Large intestine (tissue), 3 donors: ENCODE measurements around the gene EPM2A. TPM values are rescaled to one million over a fixed set of nuclear protein-coding genes. Genes with fewer than 3 reads are reported as not detected.

ENCODE experiments used
- DNase-seq, 2 donors: peaks; one replicate each; pipeline versions ENCODE4 v3.0.0 to v3.0.0-alpha.2; 2013
- H3K27ac ChIP-seq: one replicate; pipeline ENCODE4 v1.5.1; 2013; ENCODE audit warnings: low read length
- H3K27me3 ChIP-seq: 2 replicates; pipeline ENCODE4 v1.6.1; 2013; ENCODE audit warnings: low read length; ENCODE audit not compliant: control insufficient read depth, insufficient read depth
- H3K36me3 ChIP-seq: 2 replicates; pipeline ENCODE4 v1.6.1; 2013; ENCODE audit warnings: low read length; ENCODE audit not compliant: control insufficient read depth, insufficient read depth
- H3K4me1 ChIP-seq: one replicate; pipeline ENCODE4 v1.6.1; 2013; ENCODE audit warnings: low read length; ENCODE audit not compliant: control insufficient read depth, insufficient read depth
- H3K4me3 ChIP-seq: one replicate; pipeline ENCODE4 v1.5.1; 2013; ENCODE audit warnings: low read length
- H3K9me3 ChIP-seq: one replicate; pipeline ENCODE4 v1.6.1; 2013; ENCODE audit warnings: mild to moderate bottlenecking, low read depth, low read length, moderate library complexity; ENCODE audit not compliant: control insufficient read depth
- WGBS: methylation state at CpG from one replicate; pipeline ENCODE4 v1.1.5; 2013; ENCODE audit warnings: low lambda C conversion rate; ENCODE audit not compliant: insufficient coverage; 5-methylcytosine and 5-hydroxymethylcytosine counted together
- polyA plus RNA-seq: library from polyadenylated mRNA; unstranded; fragments of 120-200 nt; gene quantifications from one replicate; pipeline ENCODE4 v1.2.1, GENCODE V29; 2013

The EPM2A gene
- polyA plus RNA-seq, 1 donor, result 7.0 TPM

DNA sequence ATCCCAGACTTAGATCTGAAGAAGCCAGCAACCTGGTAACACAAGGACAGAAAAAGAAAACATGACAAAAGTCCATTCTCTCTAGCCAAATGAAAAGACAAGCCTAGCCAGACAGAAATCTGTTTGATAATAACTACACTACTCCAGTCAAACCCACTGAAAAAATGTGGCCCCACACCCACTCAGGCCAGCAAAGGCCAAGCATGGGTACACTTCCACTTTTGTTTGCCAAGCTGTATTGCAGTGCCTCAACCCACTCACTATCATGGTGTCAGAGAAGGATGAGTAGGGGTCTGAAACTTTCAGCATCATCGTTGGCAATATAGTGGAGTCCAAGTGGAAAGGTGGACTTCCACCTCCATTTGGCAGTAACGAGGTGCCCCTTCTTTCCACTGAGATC, 45.8 kb downstream of the EPM2A start:
- Histone ChIP-seq H3K36me3 (no peaks in the 10 kb centered on the region), H3K27me3 (no peaks in the 10 kb centered on the region), H3K4me3 (no peak overlapping the region), H3K4me1 (no peaks in the 10 kb centered on the region), H3K27ac (no peak overlapping the region), H3K9me3 (no peaks in the 10 kb centered on the region)
- WGBS, result no CpG with 5 or more reads among the region's 2 CpGs
- DNase-seq, result no peak

- 100% methylated on average over 1 of the region's 1 CpG for WGBS
- Histone ChIP-seq H3K4me3 (no peak overlapping the region), H3K9me3 (no peaks in the 10 kb centered on the region), H3K27me3 (no peaks in the 10 kb centered on the region), H3K36me3 (no peaks in the 10 kb centered on the region), H3K27ac (no peak overlapping the region), H3K4me1 (no peaks in the 10 kb centered on the region)
- no peak for DNase-seq
Observed at GRCh38 chr6:145688493-145688905, 46.8 kb downstream of the EPM2A start.

- Histone ChIP-seq H3K27me3 (no peaks in the 10 kb centered on the region), H3K9me3 (no peaks in the 10 kb centered on the region), H3K36me3 (no peaks in the 10 kb centered on the region), H3K4me3 (no peak overlapping the region), H3K27ac (no peak overlapping the region), H3K4me1 (no peaks in the 10 kb centered on the region)
- WGBS, result no CpG with 5 or more reads among the region's 2 CpGs
- DNase-seq, result no peak
Observed at GRCh38 chr6:145685932-145686331, 49.4 kb downstream of the EPM2A start.

GRCh38 chr6:145681965-145682364, 53.4 kb downstream of the EPM2A start:
- Histone ChIP-seq H3K4me1 (no peaks in the 10 kb centered on the region), H3K36me3 (no peaks in the 10 kb centered on the region), H3K27ac (no peak overlapping the region), H3K4me3 (no peak overlapping the region), H3K9me3 (no peaks in the 10 kb centered on the region), H3K27me3 (no peaks in the 10 kb centered on the region)
- no peak for DNase-seq
- no CpG with 5 or more reads among the region's 9 CpGs for WGBS

- H3K4me3 ChIP-seq, result no peak overlapping the region
- H3K27me3 ChIP-seq, result no peaks in the 10 kb centered on the region
- H3K27ac ChIP-seq, result no peak overlapping the region
- H3K9me3 ChIP-seq, result no peaks in the 10 kb centered on the region
- no peaks in the 10 kb centered on the region for H3K4me1 ChIP-seq
- no peaks in the 10 kb centered on the region for H3K36me3 ChIP-seq
- no peak for DNase-seq
- no CpG with 5 or more reads among the region's 5 CpGs for WGBS
Observed at GRCh38 chr6:145673504-145673903, 61.8 kb downstream of the EPM2A start.

- Histone ChIP-seq H3K36me3 (no peaks in the 10 kb centered on the region), H3K27me3 (no peaks in the 10 kb centered on the region), H3K4me3 (no peak overlapping the region), H3K27ac (no peak overlapping the region), H3K9me3 (no peaks in the 10 kb centered on the region), H3K4me1 (no peaks in the 10 kb centered on the region)
- no peak for DNase-seq
- WGBS, result no CpG with 5 or more reads among the region's 1 CpG
Observed at GRCh38 chr6:145670311-145670710, 65.0 kb downstream of the EPM2A start.

- Histone ChIP-seq H3K9me3 (no peaks in the 10 kb centered on the region), H3K27ac (no peak overlapping the region), H3K27me3 (no peaks in the 10 kb centered on the region), H3K36me3 (no peaks in the 10 kb centered on the region), H3K4me3 (no peak overlapping the region), H3K4me1 (no peaks in the 10 kb centered on the region)
- 100% methylated on average over 2 of the region's 2 CpGs for WGBS
- DNase-seq, result no peak
Observed at GRCh38 chr6:145669627-145670034, 65.7 kb downstream of the EPM2A start.

- no peaks in the 10 kb centered on the region for H3K9me3 ChIP-seq
- no CpG with 5 or more reads among the region's 1 CpG for WGBS
- H3K27ac ChIP-seq, result no peak overlapping the region
- no peaks in the 10 kb centered on the region for H3K27me3 ChIP-seq
- no peaks in the 10 kb centered on the region for H3K36me3 ChIP-seq
- DNase-seq, result no peak
- no peak overlapping the region for H3K4me3 ChIP-seq
- no peaks in the 10 kb centered on the region for H3K4me1 ChIP-seq
Observed at GRCh38 chr6:145668844-145669243, 66.5 kb downstream of the EPM2A start.

- H3K4me1 ChIP-seq, result no peaks in the 10 kb centered on the region
- WGBS, result 61% methylated on average over 2 of the region's 6 CpGs
- no peaks in the 10 kb centered on the region for H3K27me3 ChIP-seq
- H3K9me3 ChIP-seq, result no peaks in the 10 kb centered on the region
- H3K4me3 ChIP-seq, result no peak overlapping the region
- DNase-seq, result no peak
- no peaks in the 10 kb centered on the region for H3K36me3 ChIP-seq
- no peak overlapping the region for H3K27ac ChIP-seq
Observed at GRCh38 chr6:145660676-145661075, 74.6 kb downstream of the EPM2A start.

- no peak for DNase-seq
- H3K36me3 ChIP-seq, result no peaks in the 10 kb centered on the region
- no peaks in the 10 kb centered on the region for H3K9me3 ChIP-seq
- no peaks in the 10 kb centered on the region for H3K27me3 ChIP-seq
- H3K4me1 ChIP-seq, result no peaks in the 10 kb centered on the region
- WGBS, result no CpG with 5 or more reads among the region's 1 CpG
- H3K27ac ChIP-seq, result no peak overlapping the region
- no peak overlapping the region for H3K4me3 ChIP-seq
Observed at GRCh38 chr6:145656128-145656527, 79.2 kb downstream of the EPM2A start.

DNA sequence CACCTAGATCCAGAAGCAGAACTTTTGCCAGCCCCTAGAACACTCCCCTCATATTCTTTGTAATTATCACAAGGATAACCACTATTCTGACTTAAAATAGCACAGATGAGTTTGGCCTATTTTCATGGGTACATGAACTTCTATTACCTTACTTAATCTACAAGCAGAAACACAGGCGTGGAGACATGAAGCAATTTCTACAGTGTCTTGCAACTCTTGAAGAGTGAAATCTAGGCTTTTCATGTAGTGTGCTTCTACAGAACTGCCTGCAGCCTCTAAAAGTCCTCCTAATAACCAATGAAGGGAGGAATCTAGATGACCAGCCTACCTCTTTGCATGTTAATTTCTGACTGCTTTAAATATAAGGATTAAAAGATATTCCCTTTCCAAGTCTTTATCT, 82.7 kb downstream of the EPM2A start:
- no peaks in the 10 kb centered on the region for H3K27me3 ChIP-seq
- DNase-seq, result no peak
- no peaks in the 10 kb centered on the region for H3K4me1 ChIP-seq
- no peaks in the 10 kb centered on the region for H3K9me3 ChIP-seq
- no CpG with 5 or more reads among the region's 1 CpG for WGBS
- H3K36me3 ChIP-seq, result no peaks in the 10 kb centered on the region
- no peak overlapping the region for H3K4me3 ChIP-seq
- H3K27ac ChIP-seq, result no peak overlapping the region
